GM21447 (cell line): Measurements from ENCODE around the gene PTPRN2.

Source experiments
- ATAC-seq: cut with Tn5 transposase; IDR thresholded peaks from one replicate; pipeline ENCODE4 v1.9.1; 2021; ENCODE audit not compliant: unreplicated experiment

Gene PTPRN2

GRCh38 chr7:157550300-157551275 lies 1037.0 kb downstream of the PTPRN2 start:
- ATAC-seq: no peak

DNA sequence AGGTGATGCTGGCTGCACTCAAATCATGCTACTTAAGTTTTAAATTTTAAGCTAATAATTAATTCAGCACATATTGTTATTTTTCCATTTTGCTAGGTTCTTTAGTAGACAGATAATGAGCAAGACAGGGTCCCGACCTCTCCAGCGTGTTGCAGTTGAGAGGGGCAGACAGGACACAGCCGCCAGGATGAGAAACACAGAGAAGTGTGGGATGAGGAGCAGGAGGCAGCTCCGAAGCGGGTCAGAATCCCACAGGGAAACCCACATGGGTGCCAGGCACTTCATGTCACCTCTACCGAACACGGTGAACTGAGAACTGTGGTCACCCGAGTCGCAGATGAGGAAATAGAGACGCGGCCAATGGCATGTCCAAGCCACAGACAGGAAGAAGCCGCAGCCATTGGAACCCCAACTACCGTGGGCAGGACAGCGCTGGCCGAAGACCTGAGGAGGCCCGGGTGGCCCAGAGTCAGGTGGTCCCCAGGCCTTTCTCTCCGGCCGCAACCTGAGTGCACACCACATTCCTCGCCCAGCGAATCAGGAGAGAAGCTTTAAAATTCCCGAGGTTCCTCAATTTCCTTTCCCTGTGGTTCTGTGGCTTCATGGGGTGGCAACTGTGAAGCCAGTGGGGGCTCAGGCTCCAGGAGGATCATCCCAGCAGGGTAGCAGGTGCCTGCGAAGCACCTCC lies 1037.9 kb downstream of the PTPRN2 start:
- ATAC-seq: no peak

- ATAC-seq: no peak
Measured at GRCh38 chr7:157548691-157549303, 1038.8 kb downstream of the PTPRN2 start.

DNA sequence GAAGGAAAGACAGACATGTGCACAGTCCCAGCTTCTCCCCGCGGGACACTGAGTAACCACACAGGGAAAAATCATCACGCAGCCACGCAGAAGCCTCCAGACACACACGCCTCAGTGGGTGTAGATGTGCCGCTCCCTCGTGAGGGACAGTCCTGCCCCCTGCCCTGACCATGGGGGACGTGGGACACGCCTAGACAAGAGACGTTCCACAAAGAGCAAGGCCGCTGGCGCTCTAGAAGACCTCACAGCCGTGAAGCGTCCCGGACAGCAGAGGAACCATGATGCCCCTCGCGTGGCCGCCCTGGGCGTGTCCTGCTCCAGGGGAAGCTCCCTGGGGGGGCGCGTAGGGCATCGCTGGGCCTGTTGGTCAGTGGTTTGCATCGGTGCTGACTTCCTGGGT lies 1040.0 kb downstream of the PTPRN2 start:
- ATAC-seq: no peak

GRCh38 chr7:157547102-157547501 lies 1040.5 kb downstream of the PTPRN2 start:
- ATAC-seq: no peak

- no peak for ATAC-seq
Measured at GRCh38 chr7:157545681-157546060, 1042.0 kb downstream of the PTPRN2 start.

- ATAC-seq: no peak
Measured at GRCh38 chr7:157544980-157545680, 1042.5 kb downstream of the PTPRN2 start.

- no peak for ATAC-seq
Measured at GRCh38 chr7:157544226-157544625, 1043.4 kb downstream of the PTPRN2 start.

- no peak for ATAC-seq
Measured at GRCh38 chr7:157543791-157544190, 1043.8 kb downstream of the PTPRN2 start.

- ATAC-seq: no peak
Measured at GRCh38 chr7:157543276-157543675, 1044.3 kb downstream of the PTPRN2 start.

GRCh38 chr7:157542068-157543021 lies 1045.3 kb downstream of the PTPRN2 start:
- no peak for ATAC-seq

DNA sequence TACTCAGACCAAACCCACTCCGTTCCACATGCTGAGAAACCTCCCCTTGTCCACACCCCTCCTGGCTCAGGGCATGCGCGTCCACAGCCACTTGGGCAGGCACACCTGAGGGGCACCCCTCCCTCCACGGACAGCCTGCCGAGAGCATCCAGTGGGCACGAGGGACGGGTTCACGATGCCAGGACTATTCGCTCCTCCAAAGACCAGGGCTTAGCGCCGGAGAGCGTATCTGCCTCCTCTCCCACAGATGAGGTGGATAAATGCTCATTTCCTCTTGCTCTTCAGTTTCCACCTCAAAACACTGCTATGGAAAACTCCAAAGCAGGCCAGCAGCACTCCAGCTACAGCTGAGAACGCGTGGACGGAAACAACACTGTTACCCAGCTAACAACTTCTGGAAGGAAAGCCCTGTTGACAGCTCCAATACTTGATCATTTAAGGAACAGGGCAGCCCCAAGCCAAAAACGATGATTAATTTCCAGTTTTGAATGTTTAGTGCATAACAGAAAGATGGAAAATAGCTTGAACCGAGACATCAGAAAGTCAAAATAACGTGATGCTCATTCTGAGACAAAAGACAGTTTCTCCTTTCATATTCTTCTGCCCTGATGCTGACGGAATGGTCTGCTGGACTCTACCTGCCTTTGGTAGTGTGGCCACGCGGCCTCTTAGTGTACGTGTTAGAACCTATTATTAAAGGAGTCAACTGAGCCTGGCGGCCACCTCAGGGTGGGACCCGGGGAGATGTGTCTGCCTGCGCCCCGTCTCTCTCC lies 1046.1 kb downstream of the PTPRN2 start:
- ATAC-seq: no peak

DNA sequence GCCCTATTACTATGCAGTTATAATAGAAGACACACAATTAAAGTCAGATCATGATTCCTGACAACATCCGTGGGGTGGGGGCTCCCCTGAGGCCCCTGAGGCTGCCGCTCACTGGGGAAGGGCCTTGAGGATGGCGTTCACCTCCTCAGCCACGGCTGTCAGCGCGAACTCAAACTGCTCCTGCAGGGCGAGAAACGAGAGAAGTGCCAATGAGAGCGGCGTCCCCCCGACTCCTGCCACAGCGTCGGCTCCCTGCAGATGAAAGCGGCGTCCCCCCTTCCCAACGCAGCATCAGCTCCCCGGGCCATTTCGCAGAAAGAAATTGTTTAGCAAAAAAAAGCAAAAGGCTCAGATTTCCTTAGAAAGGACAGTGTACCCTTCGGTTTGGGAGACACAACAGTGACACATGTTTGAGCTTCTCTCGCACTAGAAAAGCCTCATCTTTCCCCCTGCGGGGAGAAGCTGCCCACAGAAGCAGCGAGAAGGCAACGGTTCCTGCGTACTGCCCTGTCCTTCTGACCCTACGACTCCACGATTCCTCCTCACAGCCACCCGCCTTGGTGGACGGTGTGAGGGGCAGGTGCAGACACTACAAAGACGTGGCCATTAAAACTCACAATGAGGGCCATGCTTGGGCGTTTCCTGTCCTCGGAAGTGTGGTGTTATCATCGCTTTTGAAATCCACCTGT lies 1046.9 kb downstream of the PTPRN2 start:
- ATAC-seq: no peak

GRCh38 chr7:157540020-157540419 lies 1047.6 kb downstream of the PTPRN2 start:
- no peak for ATAC-seq

GRCh38 chr7:157539521-157539920 lies 1048.1 kb downstream of the PTPRN2 start:
- ATAC-seq: no peak

GRCh38 chr7:157538735-157539134 lies 1048.9 kb downstream of the PTPRN2 start:
- ATAC-seq: no peak

DNA sequence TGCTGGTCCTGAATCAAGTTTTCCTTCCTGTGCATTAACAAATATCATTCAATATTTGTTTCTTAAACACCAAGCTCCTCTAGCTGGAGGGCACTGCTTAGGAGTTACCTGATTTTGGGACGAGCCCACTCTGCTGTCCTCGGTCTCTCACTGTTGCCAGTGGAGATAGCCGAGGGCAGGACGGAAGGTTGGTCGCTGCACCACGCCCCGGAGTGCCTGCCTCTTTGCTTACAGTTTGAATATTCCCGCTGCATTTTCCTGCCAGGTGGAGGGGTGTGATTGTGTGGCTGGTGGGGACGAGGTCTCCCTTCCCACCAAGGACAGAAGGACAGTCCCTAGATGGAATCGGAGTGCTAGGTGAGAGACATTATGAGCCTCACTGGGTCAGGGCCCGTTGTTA lies 1049.3 kb downstream of the PTPRN2 start:
- no peak for ATAC-seq

DNA sequence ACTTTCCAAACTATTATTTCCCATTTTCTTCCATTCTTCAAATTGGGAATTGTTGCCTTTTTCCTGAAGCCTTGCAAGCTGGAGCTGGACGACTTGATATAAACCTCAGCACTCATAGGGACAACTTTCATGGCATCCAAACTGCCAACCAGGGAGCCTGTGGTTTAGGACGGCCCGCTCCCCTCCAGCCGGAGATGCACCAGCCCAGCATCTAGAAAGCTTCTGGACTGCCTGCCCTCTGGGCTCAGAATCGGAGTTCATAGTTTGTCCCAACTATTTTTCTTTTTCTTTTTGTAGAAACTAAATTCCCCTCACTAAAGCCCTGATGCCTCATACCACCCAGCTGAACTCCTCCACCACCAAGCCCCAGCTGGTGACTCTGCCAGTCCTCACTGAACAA lies 1050.6 kb downstream of the PTPRN2 start:
- ATAC-seq: no peak

GRCh38 chr7:157532068-157532467 lies 1055.6 kb downstream of the PTPRN2 start:
- no peak for ATAC-seq
